Nephron progenitor cell (in vitro differentiated cells): Measurements from ENCODE around the gene UNC5CL.
A peak's percentile ranks its signal among the peaks of the same experiment; 100 is the strongest.

Source experiments
- DNase-seq: peaks from one replicate; pipeline ENCODE4 v3.0.0; 2021
- H3K27ac Mint-ChIP-seq: 2 replicates; pipeline ENCODE4 v1.8.0; 2021; ENCODE audit warnings: mild to moderate bottlenecking, moderate library complexity, mixed read lengths
- H3K27me3 Mint-ChIP-seq: 2 replicates; pipeline ENCODE4 v1.8.0; 2021; ENCODE audit warnings: mild to moderate bottlenecking, low read depth, mixed read lengths; ENCODE audit not compliant: poor library complexity
- H3K36me3 Mint-ChIP-seq: 2 replicates; pipeline ENCODE4 v1.8.0; 2021; ENCODE audit warnings: low read depth, mixed read lengths
- H3K4me1 Mint-ChIP-seq: 2 replicates; pipeline ENCODE4 v1.8.0; 2021; ENCODE audit warnings: mixed read lengths
- H3K4me3 Mint-ChIP-seq: 2 replicates; pipeline ENCODE4 v1.8.0; 2021; ENCODE audit warnings: mild to moderate bottlenecking, moderate library complexity, mixed read lengths
- H3K9me3 Mint-ChIP-seq: 2 replicates; pipeline ENCODE4 v1.8.0; 2021; ENCODE audit warnings: mild to moderate bottlenecking, moderate library complexity, mixed read lengths
- CTCF ChIP-seq: fragments of 200-600 bp; sonication (generic); IDR thresholded peaks from 2 replicates; pipeline ENCODE4 v1.5.0; 2021; ENCODE audit warnings: antibody characterized with exemption

UNC5CL gene

GRCh38 chr6:41073968-41074691 lies 35.1 kb upstream of the UNC5CL start:
- peaks cover 55% of the 10 kb centered on the region for H3K4me1 Mint-ChIP-seq

GRCh38 chr6:41073203-41073967 lies 34.4 kb upstream of the UNC5CL start:
- no peaks in the 10 kb centered on the region for H3K9me3 Mint-ChIP-seq
- no peaks in the 10 kb centered on the region for H3K27me3 Mint-ChIP-seq
- H3K36me3 Mint-ChIP-seq: no peaks in the 10 kb centered on the region
- peak overlapping the region; percentile 97 for H3K27ac Mint-ChIP-seq
- H3K4me3 Mint-ChIP-seq: peak overlapping the region; percentile 90
- peak; percentile 34 for TF ChIP-seq CTCF
- peak; percentile 88 for DNase-seq
- H3K4me1 Mint-ChIP-seq: peaks cover 55% of the 10 kb centered on the region

More at GRCh38 chr6:41073968-41074691, 35.1 kb upstream of the UNC5CL start:
- Mint-ChIP-seq H3K36me3 (peaks cover 5% of the 10 kb centered on the region), H3K9me3 (no peaks in the 10 kb centered on the region), H3K4me3 (peak overlapping the region; percentile 90), H3K27ac (peak overlapping the region; percentile 97), H3K27me3 (no peaks in the 10 kb centered on the region)
- no peak for DNase-seq
- no peak for TF ChIP-seq CTCF

- TF ChIP-seq CTCF: no peak
- DNase-seq: peak; percentile 100
- Mint-ChIP-seq H3K27me3 (no peaks in the 10 kb centered on the region), H3K9me3 (no peaks in the 10 kb centered on the region), H3K36me3 (peaks cover 2% of the 10 kb centered on the region), H3K27ac (peak within 1 kb of the TSS; percentile 99), H3K4me1 (peaks cover 55% of the 10 kb centered on the region), H3K4me3 (peak within 1 kb of the TSS; percentile 94)
Observed at GRCh38 chr6:41072836-41073202, 33.8 kb upstream of the UNC5CL start, which contains the start of gene NFYA. TSS of gene NFYA (plus strand) at chr6:41072974. CDS start at chr6:41079090, 6,116 bp downstream.

- TF ChIP-seq CTCF: no peak
- Mint-ChIP-seq H3K4me1 (peaks cover 52% of the 10 kb centered on the region), H3K27me3 (no peaks in the 10 kb centered on the region), H3K36me3 (peaks cover 7% of the 10 kb centered on the region), H3K9me3 (no peaks in the 10 kb centered on the region), H3K27ac (peak within 1 kb of the TSS; percentile 99), H3K4me3 (peak within 1 kb of the TSS; percentile 94)
- peak; percentile 99 for DNase-seq
Observed at GRCh38 chr6:41071923-41072835, 33.2 kb upstream of the UNC5CL start, which contains the start of gene OARD1. TSS of gene OARD1 (minus strand) at chr6:41072356. CDS start at chr6:41071634, 722 bp downstream.

GRCh38 chr6:41071501-41071922 lies 32.5 kb upstream of the UNC5CL start:
- DNase-seq: no peak
- no peak for TF ChIP-seq CTCF
- Mint-ChIP-seq H3K9me3 (no peaks in the 10 kb centered on the region), H3K4me3 (peak overlapping the region; percentile 94), H3K27ac (peak overlapping the region; percentile 99), H3K27me3 (no peaks in the 10 kb centered on the region), H3K4me1 (peaks cover 50% of the 10 kb centered on the region), H3K36me3 (peaks cover 13% of the 10 kb centered on the region)
